ENCODE results near the gene SMARCC2. TPM values are rescaled to one million over a fixed set of nuclear protein-coding genes. Genes with fewer than 3 reads are reported as not detected.

Gene SMARCC2
- total RNA-seq, 1 experiment from 2014 or later = 38.4 TPM

GRCh38 chr12:56231184-56231582, 41.9 kb upstream of the SMARCC2 start:
- ATAC-seq = no peak
- Histone ChIP-seq H3F3A (ENCODE audit: low read length, unreplicated experiment) (no peaks in the 10 kb centered on the region), H3K27me3 (ENCODE audit: low read length) (no peaks in the 10 kb centered on the region), H3K4me1 (ENCODE audit: insufficient read depth, low read length) (no peaks in the 10 kb centered on the region), H2AFZ (ENCODE audit: low read length) (no peak overlapping the region), H4K20me1 (ENCODE audit: low read length) (no peaks in the 10 kb centered on the region), H3K9ac (ENCODE audit: low read length) (no peak overlapping the region), H3K9me2 (replicated peaks; ENCODE audit: low read length) (no peaks in the 10 kb centered on the region), H3K4me3 (ENCODE audit: low read length) (no peak overlapping the region), H3K9me3 (ENCODE audit: low read length) (no peaks in the 10 kb centered on the region), H3K4me2 (ENCODE audit: low read length) (no peak overlapping the region), H3K79me2 (ENCODE audit: low read length) (no peaks in the 10 kb centered on the region), H3K36me3 (ENCODE audit: low read depth, low read length) (no peaks in the 10 kb centered on the region), H3K27ac (ENCODE audit: low read length) (no peak overlapping the region)
- POLR2A ChIA-PET (ENCODE audit: unreplicated experiment) = no interaction called here
- DNase-seq = no peak
- CTCF ChIA-PET = no interaction called here
- TF ChIP-seq EZH2 (IDR thresholded peaks at IDR 0.05; ENCODE audit: low read length, unreplicated experiment) (no peak), EZH2phosphoT487 (IDR thresholded peaks at IDR 0.05; ENCODE audit: borderline replicate concordance, low read length) (no peak)
- TF ChIP-seq, protein P1, sequence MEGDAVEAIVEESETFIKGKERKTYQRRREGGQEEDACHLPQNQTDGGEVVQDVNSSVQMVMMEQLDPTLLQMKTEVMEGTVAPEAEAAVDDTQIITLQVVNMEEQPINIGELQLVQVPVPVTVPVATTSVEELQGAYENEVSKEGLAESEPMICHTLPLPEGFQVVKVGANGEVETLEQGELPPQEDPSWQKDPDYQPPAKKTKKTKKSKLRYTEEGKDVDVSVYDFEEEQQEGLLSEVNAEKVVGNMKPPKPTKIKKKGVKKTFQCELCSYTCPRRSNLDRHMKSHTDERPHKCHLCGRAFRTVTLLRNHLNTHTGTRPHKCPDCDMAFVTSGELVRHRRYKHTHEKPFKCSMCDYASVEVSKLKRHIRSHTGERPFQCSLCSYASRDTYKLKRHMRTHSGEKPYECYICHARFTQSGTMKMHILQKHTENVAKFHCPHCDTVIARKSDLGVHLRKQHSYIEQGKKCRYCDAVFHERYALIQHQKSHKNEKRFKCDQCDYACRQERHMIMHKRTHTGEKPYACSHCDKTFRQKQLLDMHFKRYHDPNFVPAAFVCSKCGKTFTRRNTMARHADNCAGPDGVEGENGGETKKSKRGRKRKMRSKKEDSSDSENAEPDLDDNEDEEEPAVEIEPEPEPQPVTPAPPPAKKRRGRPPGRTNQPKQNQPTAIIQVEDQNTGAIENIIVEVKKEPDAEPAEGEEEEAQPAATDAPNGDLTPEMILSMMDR (conservative IDR thresholded peaks at IDR 0.05; ENCODE audit: low read depth, low read length) = no peak
- no TSS peak for BruUV-seq (replicated peaks)
- intact Hi-C loops (cut with micrococcal nuclease) = no loop called here

GRCh38 chr12:56230432-56231183, 41.3 kb upstream of the SMARCC2 start:
- no peak overlapping the region for H3K4me3 ChIP-seq (ENCODE audit: low read length)
- BruUV-seq (replicated peaks) = no TSS peak
- H3K27me3 ChIP-seq (ENCODE audit: low read length) = no peaks in the 10 kb centered on the region
- intact Hi-C loops (cut with micrococcal nuclease) = no loop called here
- no peaks in the 10 kb centered on the region for H3K9me3 ChIP-seq (ENCODE audit: low read length)
- peaks cover 2% of the 10 kb centered on the region for H3K79me2 ChIP-seq (ENCODE audit: low read length)
- no peak overlapping the region for H3K4me2 ChIP-seq (ENCODE audit: low read length)
- DNase-seq (no peak), ATAC-seq (no peak)
- TF ChIP-seq EZH2 (IDR thresholded peaks at IDR 0.05; ENCODE audit: low read length, unreplicated experiment) = no peak
- TF ChIP-seq, protein P1 (conservative IDR thresholded peaks at IDR 0.05; ENCODE audit: low read depth, low read length) = no peak
- no peak for TF ChIP-seq EZH2phosphoT487 (IDR thresholded peaks at IDR 0.05; ENCODE audit: borderline replicate concordance, low read length)
- peaks cover under 1% of the 10 kb centered on the region; the same call in 1 of the 2 replicates for H3K4me1 ChIP-seq (ENCODE audit: insufficient read depth, low read length)
- ChIA-PET CTCF (no interaction called here), POLR2A (ENCODE audit: unreplicated experiment) (no interaction called here)
- no peak overlapping the region for H2AFZ ChIP-seq (ENCODE audit: low read length)
- H3K9me2 ChIP-seq (replicated peaks; ENCODE audit: low read length) = no peaks in the 10 kb centered on the region
- H3F3A ChIP-seq (ENCODE audit: low read length, unreplicated experiment) = no peaks in the 10 kb centered on the region
- no peaks in the 10 kb centered on the region for H3K36me3 ChIP-seq (ENCODE audit: low read depth, low read length)
- no peak overlapping the region for H3K27ac ChIP-seq (ENCODE audit: low read length)
- no peak overlapping the region for H3K9ac ChIP-seq (ENCODE audit: low read length)
- H4K20me1 ChIP-seq (ENCODE audit: low read length) = no peaks in the 10 kb centered on the region

DNA sequence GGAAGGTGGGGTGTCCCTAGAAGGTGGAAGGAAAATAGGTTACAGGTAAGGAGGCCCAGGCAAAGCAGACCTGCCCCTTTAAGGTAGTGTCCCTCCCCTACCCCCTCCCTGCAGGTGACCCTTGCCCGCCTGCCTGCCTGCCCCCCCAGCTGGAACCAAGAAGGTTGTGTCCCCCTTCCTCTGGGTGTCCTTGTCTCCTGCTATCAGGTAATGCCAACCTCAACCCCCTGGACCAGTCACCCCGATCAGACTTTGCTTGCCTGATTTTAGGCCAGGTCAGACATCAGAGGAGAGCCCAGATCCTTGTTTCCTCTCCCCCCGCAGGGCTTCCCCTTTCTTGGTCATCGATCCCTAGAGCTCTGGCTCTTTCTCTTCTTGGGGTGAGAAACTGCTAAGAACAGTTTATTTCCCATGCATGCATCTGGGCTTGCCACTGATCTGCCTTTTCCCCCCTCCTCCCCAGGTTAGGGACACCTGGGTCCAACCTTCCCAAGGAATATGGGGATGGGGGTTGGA, 40.7 kb upstream of the SMARCC2 start, which contains the start of gene SLC39A5:
Gene SLC39A5, plus strand, starts transcription at position 136 of the 516 bp plus-strand sequence. CDS start 1,224 bp downstream, outside the sequence.
- no peaks in the 10 kb centered on the region for H4K20me1 ChIP-seq (ENCODE audit: low read length)
- no peaks in the 10 kb centered on the region for H3K9me3 ChIP-seq (ENCODE audit: low read length)
- peaks cover 9% of the 10 kb centered on the region for H3K79me2 ChIP-seq (ENCODE audit: low read length)
- DNase-seq (no peak), ATAC-seq (no peak)
- H3K36me3 ChIP-seq (ENCODE audit: low read depth, low read length) = no peaks in the 10 kb centered on the region
- no peaks in the 10 kb centered on the region for H3K27me3 ChIP-seq (ENCODE audit: low read length)
- H3K9ac ChIP-seq (ENCODE audit: low read length) = no peak within 1 kb of the TSS
- no peak within 1 kb of the TSS for H3K4me3 ChIP-seq (ENCODE audit: low read length)
- no peak within 1 kb of the TSS for H3K4me2 ChIP-seq (ENCODE audit: low read length)
- H3K27ac ChIP-seq (ENCODE audit: low read length) = no peak within 1 kb of the TSS
- TF ChIP-seq, protein P1 (conservative IDR thresholded peaks at IDR 0.05; ENCODE audit: low read depth, low read length) = no peak
- TF ChIP-seq EZH2phosphoT487 (IDR thresholded peaks at IDR 0.05; ENCODE audit: borderline replicate concordance, low read length) (no peak), EZH2 (IDR thresholded peaks at IDR 0.05; ENCODE audit: low read length, unreplicated experiment) (no peak)
- ChIA-PET POLR2A (ENCODE audit: unreplicated experiment) (no interaction called here), CTCF (interaction anchor here (0.6 kb wide), 1 partner anchor 18 kb away, joined by 3 read pairs; no protein-coding TSS in a partner anchor)
- H3K4me1 ChIP-seq (ENCODE audit: insufficient read depth, low read length) = peaks cover 7% of the 10 kb centered on the region
- no peaks in the 10 kb centered on the region for H3F3A ChIP-seq (ENCODE audit: low read length, unreplicated experiment)
- H2AFZ ChIP-seq (ENCODE audit: low read length) = no peak within 1 kb of the TSS
- BruUV-seq (replicated peaks) = no TSS peak
- no peaks in the 10 kb centered on the region for H3K9me2 ChIP-seq (replicated peaks; ENCODE audit: low read length)
- intact Hi-C loops (cut with micrococcal nuclease) = no loop called here
